Mesodermal cell (in vitro differentiated cells): ENCODE measurements around the gene SIGLEC14.

ENCODE experiments used
- H3K27ac ChIP-seq: 2 replicates; pipeline ENCODE4 v1.7.0; 2013; ENCODE audit warnings: mild to moderate bottlenecking, low read depth, low read length, moderate library complexity; ENCODE audit not compliant: severe bottlenecking
- H3K36me3 ChIP-seq: 2 replicates; pipeline ENCODE4 v1.7.1; 2013; ENCODE audit warnings: mild to moderate bottlenecking, low read length, moderate library complexity; ENCODE audit not compliant: control insufficient read depth, insufficient read depth
- H3K4me1 ChIP-seq: one replicate; pipeline ENCODE4 v1.7.1; 2013; ENCODE audit warnings: mild to moderate bottlenecking, low read length; ENCODE audit not compliant: insufficient read depth, control insufficient read depth, poor library complexity, severe bottlenecking
- H3K4me3 ChIP-seq: 2 replicates; pipeline ENCODE4 v1.7.0; 2013; ENCODE audit warnings: low read length, control low read depth, mild to moderate bottlenecking; ENCODE audit not compliant: insufficient read depth, poor library complexity, severe bottlenecking; ENCODE audit errors: extremely low read depth
- H3K9me3 ChIP-seq: 2 replicates; pipeline ENCODE4 v1.7.1; 2013; ENCODE audit warnings: mild to moderate bottlenecking, low read length, moderate library complexity; ENCODE audit not compliant: control insufficient read depth
- WGBS, 2 experiments: methylation state at CpG; one replicate each; pipeline ENCODE4 v1.1.5; 2013; ENCODE audit warnings: missing lambda C conversion rate in 2 of 2; ENCODE audit not compliant: insufficient coverage in 2 of 2; 5-methylcytosine and 5-hydroxymethylcytosine counted together

The SIGLEC14 gene

DNA sequence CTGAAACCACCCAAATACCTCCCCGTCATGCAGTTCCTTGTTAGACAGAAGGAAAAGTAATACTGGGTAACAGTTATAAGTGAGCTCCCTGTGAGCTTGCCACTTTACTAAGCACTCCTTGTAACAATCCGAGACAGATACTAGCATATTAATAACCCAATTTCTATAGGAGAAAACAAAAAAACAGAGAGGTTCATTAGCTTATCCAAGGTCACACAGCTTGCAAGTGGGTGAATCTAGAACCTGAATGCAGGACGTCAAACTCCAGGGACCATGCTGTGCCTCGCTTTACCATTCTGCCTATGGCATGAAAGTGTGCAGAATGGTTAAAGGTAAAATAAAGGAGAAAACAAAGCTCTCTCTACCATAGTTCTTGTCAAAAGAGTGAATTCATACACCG, 31.8 kb downstream of the SIGLEC14 start:
- H3K27ac ChIP-seq: no peak overlapping the region
- H3K36me3 ChIP-seq: no peaks in the 10 kb centered on the region
- 38 to 60% methylated on average over 1 of the region's 5 CpGs for WGBS, 2 experiments
- H3K4me1 ChIP-seq: no peaks in the 10 kb centered on the region
- no peaks in the 10 kb centered on the region for H3K9me3 ChIP-seq
- H3K4me3 ChIP-seq: no peak overlapping the region

DNA sequence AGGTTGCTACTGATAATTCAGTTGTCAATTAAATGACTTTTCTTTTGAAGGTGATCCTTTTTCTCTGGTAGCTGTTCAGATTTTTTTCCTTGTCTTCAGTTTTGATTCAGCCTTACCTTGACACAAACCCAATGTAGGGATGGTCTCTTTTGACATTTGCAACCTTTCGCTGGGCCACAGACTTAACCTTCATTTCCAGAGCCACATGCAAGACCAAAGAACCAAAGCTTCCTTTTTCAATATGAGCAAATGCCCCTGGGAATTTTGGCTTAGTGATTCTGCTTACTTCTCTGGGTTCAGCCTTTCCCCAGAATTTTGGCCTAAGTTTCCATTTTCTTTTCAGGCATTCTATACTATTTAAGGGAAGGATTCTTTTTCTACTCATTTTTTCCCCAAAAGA, 36.0 kb downstream of the SIGLEC14 start:
- no peaks in the 10 kb centered on the region for H3K4me1 ChIP-seq
- H3K4me3 ChIP-seq: no peak overlapping the region
- no peak overlapping the region for H3K27ac ChIP-seq
- no peaks in the 10 kb centered on the region for H3K36me3 ChIP-seq
- WGBS, 2 experiments: 50% methylated on average over 1 of the region's 1 CpG; no CpG with 5 or more reads in 1 of the 2 experiments
- no peaks in the 10 kb centered on the region for H3K9me3 ChIP-seq

DNA sequence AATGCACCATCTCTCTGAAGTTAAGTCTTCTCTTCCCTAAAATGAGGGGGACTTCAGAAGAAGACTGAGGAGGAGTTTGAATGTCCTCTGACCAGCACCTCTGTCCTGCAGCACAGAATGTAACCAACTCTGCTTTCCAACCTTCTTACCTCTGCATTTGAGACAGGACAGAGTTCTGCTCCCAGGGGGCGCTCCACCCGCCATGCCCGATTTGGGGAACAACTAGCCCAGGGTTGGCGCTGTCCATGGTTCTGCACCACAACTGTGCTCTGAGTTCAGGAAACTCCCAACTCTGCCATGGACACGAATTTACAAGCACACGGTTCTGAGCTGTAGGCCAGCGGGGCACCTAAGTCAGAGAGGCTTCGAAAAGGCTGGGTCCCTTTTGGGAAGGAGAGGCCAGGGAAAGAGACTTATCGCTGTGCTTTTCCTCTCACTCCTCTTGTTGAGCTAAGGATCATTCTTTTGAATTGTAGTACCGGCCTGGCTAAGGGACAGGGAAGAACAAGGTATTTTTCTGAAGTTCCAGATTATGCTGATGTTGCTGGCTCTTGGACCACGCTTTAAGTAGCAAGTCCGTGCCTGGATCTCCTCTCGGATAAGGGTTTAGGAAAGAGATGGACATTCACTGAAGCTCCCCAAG, 38.6 kb downstream of the SIGLEC14 start:
- Histone ChIP-seq H3K36me3 (no peaks in the 10 kb centered on the region), H3K9me3 (no peaks in the 10 kb centered on the region), H3K4me1 (no peaks in the 10 kb centered on the region), H3K27ac (no peak overlapping the region), H3K4me3 (no peak overlapping the region)
- WGBS, 2 experiments: 9 to 17% methylated on average over 10 to 11 of the region's 13 CpGs

DNA sequence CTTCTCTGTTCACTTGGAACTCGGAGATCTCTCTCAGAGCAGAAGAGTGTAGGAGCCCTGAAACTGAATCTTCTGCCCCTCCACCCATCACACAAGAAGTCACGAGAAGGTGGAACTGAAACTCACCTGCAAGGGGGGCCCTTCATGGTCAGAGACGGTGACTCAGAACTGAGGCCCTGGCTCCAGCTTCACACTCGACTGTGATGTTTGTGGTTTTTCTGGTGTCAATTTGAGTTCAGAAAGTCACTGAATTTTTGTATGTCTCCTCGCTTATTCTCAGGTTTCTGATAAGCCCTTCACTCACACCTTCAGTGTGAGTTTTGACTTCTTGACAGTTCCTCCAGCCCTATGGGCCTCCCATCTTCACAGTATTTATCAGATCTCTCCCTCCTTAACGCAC, 39.5 kb downstream of the SIGLEC14 start:
- Histone ChIP-seq H3K9me3 (no peaks in the 10 kb centered on the region), H3K4me1 (no peaks in the 10 kb centered on the region), H3K27ac (no peak overlapping the region), H3K4me3 (no peak overlapping the region), H3K36me3 (no peaks in the 10 kb centered on the region)
- WGBS, 2 experiments: 47 to 88% methylated on average over 3 to 4 of the region's 6 CpGs

DNA sequence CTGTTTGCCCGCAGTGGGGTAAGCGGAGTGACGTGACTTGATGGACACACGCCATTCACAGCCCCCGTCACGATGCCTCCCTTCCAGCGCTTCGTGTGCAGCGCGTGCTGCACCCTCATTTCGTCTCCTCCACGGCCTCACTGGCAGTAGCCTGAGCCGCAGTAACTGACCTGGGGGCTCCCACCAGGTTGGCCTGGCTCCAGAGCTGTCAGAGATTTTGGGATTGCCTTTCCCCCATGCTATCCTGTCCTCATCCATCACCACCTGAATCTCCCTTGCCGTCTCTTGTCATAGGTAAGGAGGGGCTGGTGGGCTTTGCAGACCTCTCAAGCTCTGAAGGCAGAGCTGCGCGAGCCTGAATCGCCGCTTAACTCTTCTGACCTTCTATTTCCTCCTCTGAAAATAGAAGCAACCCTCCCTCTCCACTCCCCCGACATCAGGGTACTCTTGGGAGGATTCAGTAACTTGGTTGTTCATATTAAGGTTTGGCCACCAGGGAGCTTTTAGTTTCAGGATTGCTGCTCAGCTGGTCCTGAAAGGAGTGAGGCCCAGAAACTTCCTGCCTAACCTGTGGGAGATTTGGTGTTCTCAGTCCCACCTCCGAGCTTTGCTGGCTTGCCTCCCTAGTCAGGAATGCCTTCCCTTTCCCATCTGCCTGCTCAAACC, 44.3 kb downstream of the SIGLEC14 start:
- no peak overlapping the region for H3K27ac ChIP-seq
- 83 to 94% methylated on average over 13 to 14 of the region's 20 CpGs for whole genome bisulfite sequencing, 2 experiments
- H3K9me3 ChIP-seq: no peaks in the 10 kb centered on the region
- H3K4me1 ChIP-seq: no peaks in the 10 kb centered on the region
- H3K4me3 ChIP-seq: no peak overlapping the region
- no peaks in the 10 kb centered on the region for H3K36me3 ChIP-seq

DNA sequence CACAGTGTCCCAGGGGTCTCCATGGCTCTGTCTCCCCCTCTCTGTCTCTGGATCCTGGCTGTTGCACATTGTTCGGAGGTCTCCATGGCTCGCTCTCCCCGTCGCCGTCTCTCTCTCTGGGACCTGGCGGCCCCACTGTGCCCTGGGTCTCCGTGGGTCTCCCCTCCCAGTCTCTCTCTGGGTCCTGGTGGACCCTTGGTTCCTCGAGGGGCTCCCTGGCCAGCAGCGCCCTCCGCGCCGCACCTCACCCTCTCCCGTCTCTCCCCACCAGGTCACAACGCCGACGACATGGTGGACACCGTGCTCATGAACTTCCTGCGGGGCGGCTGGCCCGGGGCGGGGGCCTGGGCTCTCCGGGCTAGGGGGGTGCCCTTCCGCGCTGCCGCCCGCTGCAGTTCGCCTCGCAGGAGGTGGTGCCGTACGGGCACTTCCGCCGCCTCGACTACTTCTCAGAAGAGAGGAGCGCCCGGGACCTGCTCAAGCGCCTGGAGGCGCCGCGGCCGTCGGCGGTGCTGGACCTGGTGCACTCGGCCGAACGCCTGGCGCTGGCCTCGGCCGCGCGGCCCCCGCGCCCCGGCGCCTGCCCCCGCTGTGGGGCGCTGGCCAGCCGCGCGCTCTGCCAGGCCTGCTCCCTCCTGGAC, 45.6 kb downstream of the SIGLEC14 start:
- Histone ChIP-seq H3K4me1 (no peaks in the 10 kb centered on the region), H3K9me3 (no peaks in the 10 kb centered on the region), H3K36me3 (no peaks in the 10 kb centered on the region), H3K4me3 (no peak overlapping the region), H3K27ac (no peak overlapping the region)
- 93 to 95% methylated on average over 46 to 53 of the region's 59 CpGs for WGBS, 2 experiments

DNA sequence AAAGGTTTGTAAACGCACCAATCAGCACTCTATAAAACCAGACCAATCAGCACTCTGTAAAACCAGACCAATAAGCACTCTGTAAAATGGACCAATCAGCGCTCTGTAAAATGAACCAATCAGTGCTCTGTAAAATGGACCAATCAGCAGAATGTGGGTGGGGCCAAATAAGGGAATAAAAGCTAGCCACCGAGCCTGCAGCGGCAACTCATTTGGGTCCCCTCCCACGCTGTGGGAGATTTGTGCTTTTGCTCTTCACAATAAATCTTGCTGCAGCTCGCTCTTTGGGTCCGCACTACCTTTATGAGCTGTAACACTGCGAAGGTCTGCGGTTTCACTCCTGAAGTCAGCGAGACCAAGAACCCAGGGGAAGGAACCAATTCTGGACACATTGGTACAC, 47.5 kb downstream of the SIGLEC14 start:
- no peaks in the 10 kb centered on the region for H3K9me3 ChIP-seq
- H3K27ac ChIP-seq: no peak overlapping the region
- WGBS, 2 experiments: 96 to 97% methylated on average over 10 of the region's 10 CpGs
- H3K36me3 ChIP-seq: no peaks in the 10 kb centered on the region
- no peaks in the 10 kb centered on the region for H3K4me1 ChIP-seq
- H3K4me3 ChIP-seq: no peak overlapping the region

DNA sequence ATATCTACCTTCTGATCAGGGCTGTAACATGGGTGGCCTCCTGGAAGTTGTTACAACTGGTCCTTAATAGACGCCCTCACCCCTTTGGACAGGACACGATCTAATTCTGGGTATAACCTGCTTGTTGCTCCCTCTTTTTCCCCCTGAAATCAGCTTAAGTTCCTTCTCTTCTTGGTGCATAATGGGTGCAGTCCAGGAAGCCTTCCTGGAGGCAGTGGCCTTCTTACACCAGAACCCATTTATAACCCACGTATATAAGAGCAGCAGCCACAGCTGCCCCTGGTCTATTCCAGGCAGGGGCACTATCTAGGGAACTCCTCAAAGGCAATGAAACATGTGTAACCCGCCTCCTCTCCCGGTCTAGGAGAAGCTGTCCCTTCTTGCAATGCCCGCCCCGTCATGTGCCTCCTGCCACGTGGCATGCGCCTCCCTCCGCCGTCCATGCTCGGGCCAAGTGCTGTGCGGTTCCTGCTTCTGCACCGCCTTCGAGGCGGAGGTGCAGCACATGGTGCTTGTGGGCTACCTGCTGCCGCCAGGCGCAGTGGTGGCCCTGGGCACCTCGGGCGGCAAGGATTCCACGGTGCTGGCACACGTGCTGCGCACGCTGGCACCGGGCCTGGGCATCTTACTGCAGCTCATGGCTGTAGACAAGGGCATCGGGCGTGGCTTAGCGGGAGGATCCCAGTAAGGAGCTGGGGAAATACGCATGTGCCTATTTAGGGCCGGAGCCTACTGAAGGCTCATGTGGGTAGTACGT, 48.3 kb downstream of the SIGLEC14 start:
- Histone ChIP-seq H3K27ac (no peak overlapping the region), H3K9me3 (no peaks in the 10 kb centered on the region), H3K36me3 (no peaks in the 10 kb centered on the region), H3K4me1 (peaks cover 3% of the 10 kb centered on the region), H3K4me3 (no peak overlapping the region)
- WGBS, 2 experiments: 88 to 90% methylated on average over 28 to 31 of the region's 31 CpGs

DNA sequence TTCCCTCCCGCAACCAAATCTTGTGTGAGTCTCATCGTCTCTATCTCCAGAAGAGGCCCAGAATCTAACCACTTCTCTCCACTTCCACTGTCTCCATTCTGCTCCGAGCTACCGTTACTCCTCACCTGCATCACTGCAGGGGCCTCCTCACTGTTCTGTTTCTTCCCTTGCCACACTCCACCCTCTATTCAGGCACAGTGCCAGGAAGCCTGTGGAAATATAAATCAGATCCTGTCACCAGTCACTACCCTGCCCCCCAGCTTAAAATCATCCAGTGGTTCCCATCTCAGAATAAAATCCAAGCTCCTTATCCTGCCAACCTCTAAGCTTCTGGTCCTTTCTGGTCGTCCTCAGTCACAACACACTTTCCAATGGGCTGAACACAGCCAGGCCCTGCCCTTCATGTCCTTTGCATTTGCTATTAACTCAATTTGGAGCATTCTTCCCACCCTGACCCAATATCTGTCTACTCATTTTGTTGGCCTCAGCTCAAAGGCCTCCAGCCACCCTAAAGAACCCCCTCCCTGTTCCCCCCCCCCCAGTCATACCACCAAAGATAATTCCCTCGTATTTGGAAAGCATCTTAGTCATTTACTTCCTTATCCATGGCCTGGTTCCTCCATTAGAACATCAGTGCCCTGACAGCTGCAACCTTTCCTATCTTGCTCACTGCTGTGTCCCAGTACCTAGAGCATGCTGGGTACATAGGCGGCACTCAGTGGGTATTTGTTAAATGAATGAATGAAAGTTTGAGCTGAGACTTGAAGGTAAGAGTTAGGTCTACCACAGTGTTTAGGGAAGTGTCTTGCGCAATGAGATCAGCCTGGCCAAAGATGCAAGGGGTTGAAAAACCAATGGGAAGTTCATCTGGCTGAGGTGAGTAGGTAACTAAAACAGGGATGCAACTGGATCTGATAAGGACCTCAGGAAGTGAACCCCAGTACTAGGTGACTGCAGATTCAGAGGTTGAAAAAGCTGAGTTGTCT, 51.1 kb downstream of the SIGLEC14 start:
- 88 to 89% methylated on average over 8 of the region's 8 CpGs for WGBS, 2 experiments
- H3K4me3 ChIP-seq: no peak overlapping the region

DNA sequence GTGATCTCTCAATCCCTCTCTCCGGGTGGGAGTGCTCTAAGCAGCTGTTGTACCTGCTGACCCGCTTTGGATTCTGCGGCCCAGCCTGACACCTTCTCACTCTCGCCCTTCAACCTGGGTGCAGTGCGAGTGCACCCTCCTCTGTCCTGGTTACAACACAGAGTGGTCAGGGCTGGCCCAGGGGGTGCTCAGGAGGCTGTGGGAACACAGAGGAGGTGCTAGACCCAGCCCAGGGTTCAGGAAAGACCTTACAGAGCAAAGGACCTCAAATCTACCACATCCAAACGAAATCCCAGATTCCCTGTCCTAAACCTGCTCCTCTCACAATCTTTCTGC, 51.9 kb downstream of the SIGLEC14 start:
- Histone ChIP-seq H3K4me1 (peaks cover 3% of the 10 kb centered on the region), H3K27ac (no peak overlapping the region)
- WGBS, 2 experiments: 37 to 57% methylated on average over 6 of the region's 6 CpGs

More for the DNA sequence above, 51.1 kb downstream of the SIGLEC14 start:
- Histone ChIP-seq H3K36me3 (peaks cover 2% of the 10 kb centered on the region), H3K9me3 (no peaks in the 10 kb centered on the region), H3K27ac (no peak overlapping the region), H3K4me1 (peaks cover 3% of the 10 kb centered on the region)

More for the DNA sequence above, 51.9 kb downstream of the SIGLEC14 start:
- Histone ChIP-seq H3K9me3 (no peaks in the 10 kb centered on the region), H3K36me3 (peaks cover 2% of the 10 kb centered on the region), H3K4me3 (peak overlapping the region; percentile 60)
